Coronary artery (tissue), 2 donors: ENCODE measurements around the gene SIK3.

ENCODE experiments used
- DNase-seq: peaks from one replicate; pipeline ENCODE4 v3.0.0-alpha.2; 2017; ENCODE audit warnings: low spot score
- H3K27ac ChIP-seq, 2 donors: fragments of 200-600 bp; sonication (generic); one replicate each; pipeline ENCODE4 v1.5.1; 2016 to 2019
- H3K4me3 ChIP-seq: fragments of 200-600 bp; sonication (generic); 2 replicates; pipeline ENCODE4 v1.5.1; 2016; ENCODE audit warnings: mild to moderate bottlenecking, moderate library complexity
- CTCF ChIP-seq: fragments of 200-600 bp; sonication (generic); IDR thresholded peaks from one replicate; pipeline ENCODE4 v1.5.1; 2019; ENCODE audit warnings: antibody characterized with exemption

Gene SIK3

GRCh38 chr11:116927163-116927974 is 170.9 kb downstream of the SIK3 start:
- no peak for TF ChIP-seq CTCF
- Histone ChIP-seq H3K27ac (no peak overlapping the region), H3K4me3 (no peak overlapping the region)
- DNase-seq = no peak

DNA sequence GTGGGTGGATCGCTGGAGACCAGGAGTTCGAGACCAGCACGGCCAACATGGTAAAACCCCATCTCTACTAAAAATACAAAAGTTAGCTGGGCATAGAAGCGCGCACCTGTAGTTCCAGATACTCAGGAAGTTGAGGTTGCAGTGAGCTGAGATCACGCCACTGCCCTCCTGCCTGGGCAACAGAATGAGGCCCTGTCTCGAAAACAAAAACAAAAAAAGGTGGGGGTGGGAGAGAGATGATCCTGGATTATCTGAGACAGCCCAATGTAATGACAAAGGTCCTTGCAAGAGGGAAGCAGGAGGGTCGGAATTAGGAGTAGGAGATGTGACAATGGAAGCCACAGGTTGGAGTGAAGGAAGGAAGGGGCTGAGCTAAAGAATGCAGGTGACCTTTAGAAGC is 173.2 kb downstream of the SIK3 start:
- H3K4me3 ChIP-seq = no peak overlapping the region
- H3K27ac ChIP-seq = no peak overlapping the region
- no peak for TF ChIP-seq CTCF
- no peak for DNase-seq

GRCh38 chr11:116918925-116919655 is 179.1 kb downstream of the SIK3 start:
- TF ChIP-seq CTCF = no peak
- H3K4me3 ChIP-seq = no peak overlapping the region
- no peak for DNase-seq
- H3K27ac ChIP-seq = no peak overlapping the region

DNA sequence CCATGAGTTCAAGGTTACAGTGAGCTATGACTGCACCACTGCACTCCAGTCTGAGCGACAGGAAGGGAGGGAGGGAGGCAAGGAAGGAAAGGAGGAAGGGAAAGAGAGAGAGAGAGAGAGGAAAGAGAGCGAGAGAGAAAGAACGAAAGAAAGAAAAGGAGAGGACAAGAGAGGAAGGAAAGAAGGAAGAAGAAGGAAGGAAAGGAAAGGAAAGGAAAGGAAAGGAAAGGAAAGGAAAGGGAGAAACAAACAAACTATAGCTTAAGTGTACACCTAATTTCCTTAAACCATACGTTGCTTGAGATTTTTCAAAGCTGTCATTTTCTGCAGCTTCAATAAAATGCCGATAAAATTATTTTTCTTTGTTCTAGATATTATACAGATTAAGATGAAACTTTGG is 180.6 kb downstream of the SIK3 start:
- no peak for TF ChIP-seq CTCF
- no peak overlapping the region for H3K27ac ChIP-seq
- no peak for DNase-seq
- no peak overlapping the region for H3K4me3 ChIP-seq

DNA sequence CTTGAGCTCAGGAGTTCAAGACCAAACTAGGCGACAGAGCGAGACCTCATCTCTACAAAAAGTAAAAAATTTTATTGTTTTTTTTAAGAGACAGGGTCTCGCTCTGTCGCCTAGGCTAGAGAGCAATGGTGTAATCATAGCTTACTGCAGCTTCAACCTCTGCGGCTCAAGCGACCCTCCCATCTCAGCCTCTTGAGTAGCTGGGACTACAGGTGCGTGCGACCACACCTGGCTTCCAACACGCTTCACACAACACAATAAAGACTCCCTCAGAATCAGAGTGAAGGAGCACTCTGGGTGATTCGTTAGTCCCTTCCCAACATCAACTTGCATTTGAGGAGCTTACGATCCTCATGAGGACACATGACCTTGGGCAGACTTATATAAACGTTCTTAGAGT is 181.3 kb downstream of the SIK3 start:
- no peak overlapping the region for H3K27ac ChIP-seq
- no peak overlapping the region for H3K4me3 ChIP-seq
- no peak for DNase-seq
- TF ChIP-seq CTCF = no peak

- DNase-seq = no peak
- Histone ChIP-seq H3K4me3 (no peak overlapping the region), H3K27ac (no peak overlapping the region)
- no peak for TF ChIP-seq CTCF
Observed at GRCh38 chr11:116916052-116916451, 182.2 kb downstream of the SIK3 start.

DNA sequence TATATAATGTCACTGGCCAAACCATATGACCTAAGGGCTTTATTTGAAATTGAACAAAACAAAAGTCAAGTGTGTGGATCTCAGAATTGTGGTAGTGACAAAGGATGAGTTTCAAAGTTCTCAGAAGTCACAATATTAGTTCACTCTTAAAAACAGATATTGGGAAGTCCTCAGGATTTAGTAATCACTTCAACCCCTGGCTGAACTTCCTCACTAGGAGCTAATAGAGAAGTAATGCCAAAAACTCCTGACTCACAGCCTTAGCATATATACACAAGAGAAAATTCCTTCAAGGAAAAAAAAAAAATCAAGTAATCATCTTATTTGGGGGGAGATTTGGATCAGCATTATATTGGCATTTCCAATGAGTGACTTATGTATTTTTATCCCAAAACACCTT is 185.2 kb downstream of the SIK3 start:
- H3K4me3 ChIP-seq = no peak overlapping the region
- no peak for TF ChIP-seq CTCF
- H3K27ac ChIP-seq = no peak overlapping the region
- no peak for DNase-seq
